NOMO-1 (cell line): ENCODE data around the gene VPS33B.

Source experiments
- DNase-seq, 2 experiments: peaks; one replicate each; lab custom pipeline; 2025; ENCODE audit not compliant: unreplicated experiment in 2 of 2; lab: John Stamatoyannopoulos, UW

The VPS33B gene

GRCh38 chr15:90953947-90954711 lies 68.3 kb downstream of the VPS33B start:
- no peak for DNase-seq

- DNase-seq, result no peak
These were observed 69.3 kb downstream of the VPS33B start for GRCh38 chr15:90952901-90953677.

DNA sequence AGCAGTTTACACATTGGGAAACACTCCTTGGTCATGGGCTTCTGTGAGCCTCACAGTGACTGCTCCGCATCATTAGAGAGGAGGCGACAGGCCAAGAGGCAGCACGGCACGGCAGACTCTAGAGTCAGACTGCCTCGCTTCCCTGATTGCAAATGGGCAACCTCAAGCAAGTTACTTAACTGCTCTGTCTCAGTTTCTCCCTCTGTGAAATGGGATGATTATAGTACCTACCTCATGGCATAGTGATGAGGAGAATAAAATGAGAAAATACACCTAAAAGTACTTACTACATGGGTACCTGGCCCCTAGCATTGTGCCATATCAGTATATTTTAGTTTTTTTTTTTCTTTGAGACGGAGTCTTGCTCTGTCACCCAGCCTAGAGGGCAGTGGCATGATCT lies 71.7 kb downstream of the VPS33B start:
- no peak for DNase-seq

GRCh38 chr15:90949979-90950675 lies 72.3 kb downstream of the VPS33B start:
- no peak for DNase-seq
